Mucosa of descending colon (tissue), 3 donors: ENCODE data around the gene PLCH2. TPM values are rescaled to one million over a fixed set of nuclear protein-coding genes. Genes with fewer than 3 reads are reported as not detected.
A peak's percentile ranks its signal among the peaks of the same experiment; 100 is the strongest.

Experiments used
- ATAC-seq: fragments of 200-7000 bp; cut with Tn5 transposase; one replicate; pipeline ENCODE4 v1.9.1; 2020; ENCODE audit warnings: mild to moderate bottlenecking, moderate library complexity
- DNase-seq, 3 donors: peaks; one replicate each; pipeline ENCODE4 v3.0.0-alpha.2; 2020
- H3K36me3 ChIP-seq: fragments of 200-600 bp; one replicate; pipeline ENCODE4 v1.8.0; 2021; ENCODE audit warnings: low read depth, mild to moderate bottlenecking
- H3K4me1 ChIP-seq: fragments of 200-600 bp; one replicate; pipeline ENCODE4 v1.8.0; 2021; ENCODE audit warnings: low read depth, mild to moderate bottlenecking
- H3K4me3 ChIP-seq: fragments of 200-600 bp; one replicate; pipeline ENCODE4 v1.8.0; 2021; ENCODE audit warnings: mild to moderate bottlenecking
- H3K9me3 ChIP-seq: fragments of 200-600 bp; one replicate; pipeline ENCODE4 v1.8.0; 2021; ENCODE audit warnings: mild to moderate bottlenecking
- intact Hi-C, 2 donors: fragments of 100-400 bp; cut with DNase I in 1 of 2; cut with micrococcal nuclease in 1 of 2; formaldehyde crosslinking; loops; one replicate each; pipeline versions ENCODE4 v1.11.0 to v1.11.1; 2022; cut with DNase I, micrococcal nuclease
- total RNA-seq, 3 donors: library from RNA; stranded (reverse); fragmentation: NEBNext Ultra II Directional in 2 of 3; extraction: Animal tissue kit (Norgen Biotek cat#: 25700) in 2 of 3; gene quantifications; one replicate each; pipeline versions ENCODE4 v1.2.1 to v1.2.4, GENCODE V29; 2021 to 2023
- TF ChIP-seq, protein P1 (sequence below): fragments of 200-600 bp; IDR thresholded peaks from one replicate; pipeline ENCODE4 v1.8.0; 2022; ENCODE audit warnings: antibody characterized with exemption, mild to moderate bottlenecking
- donor health status: DM: no; HTN: no; CAD: no; lungs with moderate emphysema.
- donor health status: DM: no; HTN: no; CAD: no.
- donor health status: DM: no; HTN: yes; CAD: no.

Gene PLCH2
- total RNA-seq, 3 donors from 2014 or later: 1.2 to 6.8 (median 1.9) TPM

DNA sequence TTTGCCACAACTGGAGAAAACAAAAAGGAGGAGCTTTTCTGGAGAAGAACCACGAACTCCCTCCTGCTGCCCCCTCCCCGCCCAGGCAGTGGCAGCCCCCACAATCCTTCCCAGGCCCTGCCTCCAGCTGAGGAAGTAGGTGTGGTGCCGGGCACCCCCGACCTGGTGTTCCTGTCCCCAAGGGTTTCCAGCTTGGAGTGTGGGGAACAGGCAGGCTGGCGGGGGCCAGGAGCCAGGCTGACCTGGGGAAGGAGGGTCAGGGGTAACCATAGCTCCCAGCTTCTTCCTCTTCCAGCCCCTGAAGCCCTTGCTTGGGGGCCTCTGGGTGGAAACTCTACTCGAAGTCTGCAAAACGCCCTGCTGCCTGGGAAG is 58.2 kb downstream of the PLCH2 start:
- no peaks in the 10 kb centered on the region for H3K9me3 ChIP-seq
- peaks cover 37% of the 10 kb centered on the region for H3K4me1 ChIP-seq
- ATAC-seq: no peak
- DNase-seq: no peak
- intact Hi-C loops: no loop called here
- H3K4me3 ChIP-seq: no peak overlapping the region
- TF ChIP-seq, protein P1, sequence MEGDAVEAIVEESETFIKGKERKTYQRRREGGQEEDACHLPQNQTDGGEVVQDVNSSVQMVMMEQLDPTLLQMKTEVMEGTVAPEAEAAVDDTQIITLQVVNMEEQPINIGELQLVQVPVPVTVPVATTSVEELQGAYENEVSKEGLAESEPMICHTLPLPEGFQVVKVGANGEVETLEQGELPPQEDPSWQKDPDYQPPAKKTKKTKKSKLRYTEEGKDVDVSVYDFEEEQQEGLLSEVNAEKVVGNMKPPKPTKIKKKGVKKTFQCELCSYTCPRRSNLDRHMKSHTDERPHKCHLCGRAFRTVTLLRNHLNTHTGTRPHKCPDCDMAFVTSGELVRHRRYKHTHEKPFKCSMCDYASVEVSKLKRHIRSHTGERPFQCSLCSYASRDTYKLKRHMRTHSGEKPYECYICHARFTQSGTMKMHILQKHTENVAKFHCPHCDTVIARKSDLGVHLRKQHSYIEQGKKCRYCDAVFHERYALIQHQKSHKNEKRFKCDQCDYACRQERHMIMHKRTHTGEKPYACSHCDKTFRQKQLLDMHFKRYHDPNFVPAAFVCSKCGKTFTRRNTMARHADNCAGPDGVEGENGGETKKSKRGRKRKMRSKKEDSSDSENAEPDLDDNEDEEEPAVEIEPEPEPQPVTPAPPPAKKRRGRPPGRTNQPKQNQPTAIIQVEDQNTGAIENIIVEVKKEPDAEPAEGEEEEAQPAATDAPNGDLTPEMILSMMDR: no peak
- no peaks in the 10 kb centered on the region for H3K36me3 ChIP-seq

GRCh38 chr1:2534687-2535441 is 58.8 kb downstream of the PLCH2 start:
- H3K9me3 ChIP-seq: no peaks in the 10 kb centered on the region
- H3K4me3 ChIP-seq: no peak overlapping the region
- H3K4me1 ChIP-seq: peaks cover 36% of the 10 kb centered on the region
- no peaks in the 10 kb centered on the region for H3K36me3 ChIP-seq
- DNase-seq: peak; percentile 64 to 80 (median 79)
- ATAC-seq: peak; percentile 62
- TF ChIP-seq, protein P1: no peak
- intact Hi-C loops: no loop called here

DNA sequence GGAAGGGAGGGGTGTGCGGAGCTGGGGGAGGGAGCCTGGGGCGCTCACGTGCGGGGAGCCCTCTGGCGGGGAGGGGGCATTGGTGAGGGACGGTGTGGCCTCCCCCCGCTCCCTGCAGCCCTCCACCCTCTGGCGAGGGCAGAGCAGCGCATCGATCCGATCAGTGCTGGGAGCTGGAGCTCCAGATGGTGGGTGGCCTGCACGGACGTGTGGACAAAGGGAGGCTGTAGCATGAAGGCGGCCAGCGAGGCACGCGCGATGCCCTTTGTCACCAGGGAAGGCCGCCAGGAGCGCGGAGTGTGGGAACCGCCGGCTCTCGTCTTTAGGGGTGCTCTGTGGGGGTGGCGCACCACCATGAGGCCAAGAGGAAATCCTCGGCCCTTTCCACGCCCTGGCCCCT is 59.4 kb downstream of the PLCH2 start:
- intact Hi-C loops: no loop called here
- DNase-seq (no peak), ATAC-seq (no peak)
- Histone ChIP-seq H3K9me3 (no peaks in the 10 kb centered on the region), H3K4me3 (no peak overlapping the region), H3K36me3 (no peaks in the 10 kb centered on the region), H3K4me1 (peaks cover 31% of the 10 kb centered on the region)
- TF ChIP-seq, protein P1: no peak

DNA sequence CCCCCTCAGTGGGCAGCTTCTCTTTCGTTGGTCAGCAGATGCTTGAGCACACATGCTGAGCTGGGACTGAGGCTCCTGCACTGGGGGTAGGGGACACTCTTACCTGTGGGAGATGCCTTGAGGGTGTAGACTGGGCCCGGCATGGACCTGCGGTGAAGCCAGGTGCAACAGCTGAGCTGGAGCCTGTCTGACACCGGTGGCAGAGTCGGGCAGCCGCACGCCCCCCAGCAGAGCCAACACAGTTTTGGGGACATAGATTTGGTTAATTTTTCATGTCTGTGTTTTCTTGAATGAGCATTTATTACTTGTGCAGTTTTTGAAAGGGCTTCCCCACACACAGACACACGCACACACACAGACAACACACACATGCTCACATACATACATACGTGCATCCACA is 59.9 kb downstream of the PLCH2 start:
- DNase-seq: no peak
- ATAC-seq: no peak
- Histone ChIP-seq H3K4me3 (no peak overlapping the region), H3K9me3 (no peaks in the 10 kb centered on the region), H3K4me1 (peaks cover 31% of the 10 kb centered on the region), H3K36me3 (no peaks in the 10 kb centered on the region)
- intact Hi-C loops: no loop called here
- TF ChIP-seq, protein P1: no peak

DNA sequence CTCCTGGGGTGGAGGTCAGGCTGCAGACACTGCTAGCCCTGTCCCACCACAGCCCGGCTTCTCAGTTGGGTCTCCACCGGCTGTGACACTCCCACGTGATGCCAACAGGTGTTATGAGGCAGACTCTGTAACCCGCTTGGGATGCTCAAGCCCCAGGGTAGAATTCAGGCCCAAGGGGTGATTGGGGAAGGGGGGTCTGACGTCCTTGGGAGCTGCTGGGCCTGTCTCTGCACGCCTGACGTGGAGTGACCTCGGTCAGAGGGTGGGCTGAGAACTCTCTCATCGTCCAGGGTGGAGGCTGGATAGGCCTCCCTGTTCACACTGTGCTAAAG is 61.7 kb downstream of the PLCH2 start:
- Histone ChIP-seq H3K36me3 (no peaks in the 10 kb centered on the region), H3K4me1 (peaks cover 39% of the 10 kb centered on the region), H3K4me3 (no peak overlapping the region), H3K9me3 (no peaks in the 10 kb centered on the region)
- intact Hi-C loops: no loop called here
- DNase-seq: no peak
- TF ChIP-seq, protein P1: no peak
- no peak for ATAC-seq

- no peaks in the 10 kb centered on the region for H3K36me3 ChIP-seq
- DNase-seq (no peak), ATAC-seq (no peak)
- intact Hi-C loops: no loop called here
- TF ChIP-seq, protein P1: no peak
- H3K9me3 ChIP-seq: no peaks in the 10 kb centered on the region
- no peak overlapping the region for H3K4me3 ChIP-seq
- peaks cover 43% of the 10 kb centered on the region for H3K4me1 ChIP-seq
These were observed 62.3 kb downstream of the PLCH2 start for GRCh38 chr1:2538376-2538775.
